ENCODE results near the gene CPNE2. TPM values are rescaled to one million over a fixed set of nuclear protein-coding genes. Genes with fewer than 3 reads are reported as not detected.

The CPNE2 gene
- total and polyA plus RNA-seq, 10 of the 15 experiments (the other 5 are each of a cell fraction or from before 2014, with no cell fraction given) = 3.1 to 22.1 (median 9.9) TPM

DNA sequence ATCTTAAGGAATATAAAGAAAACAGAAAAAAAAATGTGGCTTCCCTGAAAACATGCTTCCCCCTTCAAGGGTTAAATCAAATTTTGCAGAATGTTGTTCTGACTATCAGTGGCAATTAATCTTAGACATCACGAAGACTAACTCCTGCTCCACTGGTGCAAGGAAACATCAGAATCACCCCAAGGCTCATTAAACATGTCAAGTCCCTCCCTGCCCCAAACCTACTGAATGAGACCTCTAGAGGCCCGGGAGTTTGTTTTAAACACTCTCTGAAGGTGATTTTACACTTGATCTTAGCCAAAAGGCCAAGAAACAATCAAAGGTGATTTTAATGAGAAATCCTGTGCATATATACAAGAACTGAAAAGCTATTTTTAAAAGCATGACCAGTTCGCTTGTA lies 75.2 kb downstream of the CPNE2 start:
- FAIRE-seq = no peak
- Histone ChIP-seq H2AFZ (ENCODE audit: control insufficient read depth, low read depth, low read length) (no peak overlapping the region), H3K79me2 (ENCODE audit: control insufficient read depth, insufficient read depth, low read length) (no peaks in the 10 kb centered on the region), H3K36me3 (ENCODE audit: control insufficient read depth in 2 of 2, insufficient read depth in 2 of 2, low read length in 1 of 2) (peaks cover 1 to 44% of the 10 kb centered on the region in 2 experiments), H4K20me1 (ENCODE audit: control insufficient read depth, insufficient read depth) (no peaks in the 10 kb centered on the region), H3K4me1 (ENCODE audit: control insufficient read depth, insufficient read depth, low read length) (peaks cover 19% of the 10 kb centered on the region), H3K27me3 (replicated peaks in 1 of 2; ENCODE audit: control insufficient read depth in 2 of 2, insufficient read depth in 2 of 2, low read length in 1 of 2) (no peaks in the 10 kb centered on the region), H3K9ac (ENCODE audit: control insufficient read depth, insufficient read depth, low read length) (no peak overlapping the region), H3K4me2 (ENCODE audit: control insufficient read depth, insufficient read depth) (0 out of 2 replicates have a peak overlapping the region, but pooled peaks have one; percentile 2), H3K27ac (ENCODE audit: control insufficient read depth, insufficient read depth) (peak overlapping the region; percentile 50; the same call in 1 of the 2 replicates), H3K9me3 (replicated peaks; ENCODE audit: control insufficient read depth, insufficient read depth, low read length) (no peaks in the 10 kb centered on the region), H3K4me3 (no peak overlapping the region)
- DNase-seq (ENCODE audit: low read depth, low spot score) = no peak
- WGBS (ENCODE audit: insufficient coverage, insufficient replicate concordance, low lambda C conversion rate, missing lambda C conversion rate) = 70% methylated on average over 3 of the region's 3 CpGs
- TF ChIP-seq, protein P1, sequence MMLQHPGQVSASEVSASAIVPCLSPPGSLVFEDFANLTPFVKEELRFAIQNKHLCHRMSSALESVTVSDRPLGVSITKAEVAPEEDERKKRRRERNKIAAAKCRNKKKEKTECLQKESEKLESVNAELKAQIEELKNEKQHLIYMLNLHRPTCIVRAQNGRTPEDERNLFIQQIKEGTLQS (IDR thresholded peaks at IDR 0.05; ENCODE audit: borderline replicate concordance, extremely low read depth, low read depth, low read length) = no peak
- TF ChIP-seq, protein P2, sequence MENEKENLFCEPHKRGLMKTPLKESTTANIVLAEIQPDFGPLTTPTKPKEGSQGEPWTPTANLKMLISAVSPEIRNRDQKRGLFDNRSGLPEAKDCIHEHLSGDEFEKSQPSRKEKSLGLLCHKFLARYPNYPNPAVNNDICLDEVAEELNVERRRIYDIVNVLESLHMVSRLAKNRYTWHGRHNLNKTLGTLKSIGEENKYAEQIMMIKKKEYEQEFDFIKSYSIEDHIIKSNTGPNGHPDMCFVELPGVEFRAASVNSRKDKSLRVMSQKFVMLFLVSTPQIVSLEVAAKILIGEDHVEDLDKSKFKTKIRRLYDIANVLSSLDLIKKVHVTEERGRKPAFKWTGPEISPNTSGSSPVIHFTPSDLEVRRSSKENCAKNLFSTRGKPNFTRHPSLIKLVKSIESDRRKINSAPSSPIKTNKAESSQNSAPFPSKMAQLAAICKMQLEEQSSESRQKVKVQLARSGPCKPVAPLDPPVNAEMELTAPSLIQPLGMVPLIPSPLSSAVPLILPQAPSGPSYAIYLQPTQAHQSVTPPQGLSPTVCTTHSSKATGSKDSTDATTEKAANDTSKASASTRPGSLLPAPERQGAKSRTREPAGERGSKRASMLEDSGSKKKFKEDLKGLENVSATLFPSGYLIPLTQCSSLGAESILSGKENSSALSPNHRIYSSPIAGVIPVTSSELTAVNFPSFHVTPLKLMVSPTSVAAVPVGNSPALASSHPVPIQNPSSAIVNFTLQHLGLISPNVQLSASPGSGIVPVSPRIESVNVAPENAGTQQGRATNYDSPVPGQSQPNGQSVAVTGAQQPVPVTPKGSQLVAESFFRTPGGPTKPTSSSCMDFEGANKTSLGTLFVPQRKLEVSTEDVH (IDR thresholded peaks at IDR 0.05; ENCODE audit: low read depth, partially characterized antibody) = no peak
- TF ChIP-seq BRCA1 (IDR thresholded peaks at IDR 0.05; ENCODE audit: low read depth, low read length) = no peak
- TF ChIP-seq NFYA (IDR thresholded peaks at IDR 0.05; ENCODE audit: borderline replicate concordance, low read depth, low read length) = no peak
- no peak for TF ChIP-seq CHD2 (IDR thresholded peaks at IDR 0.05; ENCODE audit: borderline replicate concordance, low read depth, low read length)
- no peak for TF ChIP-seq EED (IDR thresholded peaks at IDR 0.05; ENCODE audit: low read depth)
- TF ChIP-seq, protein P3, sequence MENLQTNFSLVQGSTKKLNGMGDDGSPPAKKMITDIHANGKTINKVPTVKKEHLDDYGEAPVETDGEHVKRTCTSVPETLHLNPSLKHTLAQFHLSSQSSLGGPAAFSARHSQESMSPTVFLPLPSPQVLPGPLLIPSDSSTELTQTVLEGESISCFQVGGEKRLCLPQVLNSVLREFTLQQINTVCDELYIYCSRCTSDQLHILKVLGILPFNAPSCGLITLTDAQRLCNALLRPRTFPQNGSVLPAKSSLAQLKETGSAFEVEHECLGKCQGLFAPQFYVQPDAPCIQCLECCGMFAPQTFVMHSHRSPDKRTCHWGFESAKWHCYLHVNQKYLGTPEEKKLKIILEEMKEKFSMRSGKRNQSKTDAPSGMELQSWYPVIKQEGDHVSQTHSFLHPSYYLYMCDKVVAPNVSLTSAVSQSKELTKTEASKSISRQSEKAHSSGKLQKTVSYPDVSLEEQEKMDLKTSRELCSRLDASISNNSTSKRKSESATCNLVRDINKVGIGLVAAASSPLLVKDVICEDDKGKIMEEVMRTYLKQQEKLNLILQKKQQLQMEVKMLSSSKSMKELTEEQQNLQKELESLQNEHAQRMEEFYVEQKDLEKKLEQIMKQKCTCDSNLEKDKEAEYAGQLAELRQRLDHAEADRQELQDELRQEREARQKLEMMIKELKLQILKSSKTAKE (IDR thresholded peaks at IDR 0.05; ENCODE audit: low read depth, poor library complexity, severe bottlenecking) = no peak
- TF ChIP-seq, protein P4, sequence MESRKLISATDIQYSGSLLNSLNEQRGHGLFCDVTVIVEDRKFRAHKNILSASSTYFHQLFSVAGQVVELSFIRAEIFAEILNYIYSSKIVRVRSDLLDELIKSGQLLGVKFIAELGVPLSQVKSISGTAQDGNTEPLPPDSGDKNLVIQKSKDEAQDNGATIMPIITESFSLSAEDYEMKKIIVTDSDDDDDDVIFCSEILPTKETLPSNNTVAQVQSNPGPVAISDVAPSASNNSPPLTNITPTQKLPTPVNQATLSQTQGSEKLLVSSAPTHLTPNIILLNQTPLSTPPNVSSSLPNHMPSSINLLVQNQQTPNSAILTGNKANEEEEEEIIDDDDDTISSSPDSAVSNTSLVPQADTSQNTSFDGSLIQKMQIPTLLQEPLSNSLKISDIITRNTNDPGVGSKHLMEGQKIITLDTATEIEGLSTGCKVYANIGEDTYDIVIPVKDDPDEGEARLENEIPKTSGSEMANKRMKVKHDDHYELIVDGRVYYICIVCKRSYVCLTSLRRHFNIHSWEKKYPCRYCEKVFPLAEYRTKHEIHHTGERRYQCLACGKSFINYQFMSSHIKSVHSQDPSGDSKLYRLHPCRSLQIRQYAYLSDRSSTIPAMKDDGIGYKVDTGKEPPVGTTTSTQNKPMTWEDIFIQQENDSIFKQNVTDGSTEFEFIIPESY (IDR thresholded peaks at IDR 0.05) = no peak
- TF ChIP-seq SMARCA5 (IDR thresholded peaks at IDR 0.05) = no peak
- TF ChIP-seq, protein P5, sequence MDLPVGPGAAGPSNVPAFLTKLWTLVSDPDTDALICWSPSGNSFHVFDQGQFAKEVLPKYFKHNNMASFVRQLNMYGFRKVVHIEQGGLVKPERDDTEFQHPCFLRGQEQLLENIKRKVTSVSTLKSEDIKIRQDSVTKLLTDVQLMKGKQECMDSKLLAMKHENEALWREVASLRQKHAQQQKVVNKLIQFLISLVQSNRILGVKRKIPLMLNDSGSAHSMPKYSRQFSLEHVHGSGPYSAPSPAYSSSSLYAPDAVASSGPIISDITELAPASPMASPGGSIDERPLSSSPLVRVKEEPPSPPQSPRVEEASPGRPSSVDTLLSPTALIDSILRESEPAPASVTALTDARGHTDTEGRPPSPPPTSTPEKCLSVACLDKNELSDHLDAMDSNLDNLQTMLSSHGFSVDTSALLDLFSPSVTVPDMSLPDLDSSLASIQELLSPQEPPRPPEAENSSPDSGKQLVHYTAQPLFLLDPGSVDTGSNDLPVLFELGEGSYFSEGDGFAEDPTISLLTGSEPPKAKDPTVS (IDR thresholded peaks at IDR 0.05; ENCODE audit: low read depth, low read length) = no peak
- no peak for TF ChIP-seq BMI1 (IDR thresholded peaks at IDR 0.05; ENCODE audit: borderline replicate concordance)
- ChIA-PET POLR2A (interaction anchor here (1.0 to 1.2 kb wide), 3 partner anchors 75 to 184 kb away, joined by 3 read pairs; partner anchors contain the start of gene CPNE2), SMC1A (ENCODE audit: uncharacterized antibody, unreplicated experiment) (interaction anchor here (0.7 to 2.5 kb wide), 7 partner anchors 13 to 163 kb away, joined by 3 to 7 read pairs (median 3); partner anchors contain the start of gene CPNE2), CTCF (interaction anchor here (0.6 to 4.1 kb wide), 14 partner anchors 16 to 201 kb away, joined by 3 to 32 read pairs (median 3); partner anchors contain the start of gene CPNE2), RAD21 (ENCODE audit: unreplicated experiment) (interaction anchor here (0.7 to 2.0 kb wide), 7 partner anchors 18 to 217 kb away, joined by 3 to 15 read pairs (median 4); partner anchors contain the start of genes CPNE2, PSME3IP1 and RSPRY1)
- intact Hi-C loops (cut with micrococcal nuclease; ENCODE audit: unreplicated experiment) = loop anchor here (5.0 kb wide), 1 partner anchor 40 kb away; no protein-coding TSS in a partner anchor
- peak; percentile 63 for ATAC-seq
- in situ Hi-C loops (cut with MboI) = loop anchor here (5.0 kb wide), 1 partner anchor 80 kb away; no protein-coding TSS in a partner anchor
- BruUV-seq (replicated peaks) = no TSS peak
